Fibroblast of lung (primary cell): Measurements from ENCODE around the gene LHX4. TPM values are rescaled to one million over a fixed set of nuclear protein-coding genes. Genes with fewer than 3 reads are reported as not detected.

Experiments used
- DNase-seq, 2 donors: peaks; one replicate each; pipeline versions ENCODE4 v3.0.0 to v3.0.0-alpha.2; 2010; ENCODE audit warnings: low read depth in 2 of 2
- H2AFZ ChIP-seq: 2 replicates; pipeline ENCODE4 v1.5.1; 2012; ENCODE audit warnings: low read length, control low read depth, inconsistent platforms
- H3K27ac ChIP-seq: 2 replicates; pipeline ENCODE4 v1.5.1; 2011; ENCODE audit warnings: low read length, control low read depth; ENCODE audit not compliant: insufficient read depth
- H3K27me3 ChIP-seq: 2 replicates; pipeline ENCODE4 v1.5.1; 2011; ENCODE audit warnings: mild to moderate bottlenecking, low read length; ENCODE audit not compliant: control insufficient read depth, insufficient read depth
- H3K36me3 ChIP-seq: 2 replicates; pipeline ENCODE4 v1.5.1; 2011; ENCODE audit warnings: low read length; ENCODE audit not compliant: control insufficient read depth, insufficient read depth
- H3K4me1 ChIP-seq: 2 replicates; pipeline ENCODE4 v1.5.1; 2011; ENCODE audit warnings: low read length; ENCODE audit not compliant: control insufficient read depth, insufficient read depth; ENCODE audit errors: extremely low read depth
- H3K4me2 ChIP-seq: 2 replicates; pipeline ENCODE4 v1.5.1; 2011; ENCODE audit warnings: low read length, control low read depth; ENCODE audit not compliant: insufficient read depth; ENCODE audit errors: extremely low read depth
- H3K4me3 ChIP-seq, 4 experiments: fragments of 200-600 bp in 1 of 4; sonication (generic) in 1 of 4; replicated peaks in 1 of 4; 2 replicates each; pipeline ENCODE4 v1.5.1; 2011 to 2016; ENCODE audit warnings: low read length in 4 of 4, low read depth in 3 of 4, mild to moderate bottlenecking in 3 of 4, control low read depth in 2 of 4, inconsistent platforms in 1 of 4, mixed read lengths in 1 of 4; ENCODE audit not compliant: insufficient read depth in 1 of 4; ENCODE audit errors: control extremely low read depth in 1 of 4
- H3K79me2 ChIP-seq: 2 replicates; pipeline ENCODE4 v1.5.1; 2012; ENCODE audit warnings: mild to moderate bottlenecking, low read length, inconsistent platforms; ENCODE audit not compliant: control insufficient read depth, insufficient read depth
- H3K9ac ChIP-seq: 2 replicates; pipeline ENCODE4 v1.5.1; 2011; ENCODE audit warnings: mild to moderate bottlenecking, low read length, control low read depth; ENCODE audit not compliant: insufficient read depth
- H3K9me3 ChIP-seq: 2 replicates; pipeline ENCODE4 v1.5.1; 2012; ENCODE audit warnings: low read depth, low read length; ENCODE audit not compliant: control insufficient read depth, insufficient read depth
- H4K20me1 ChIP-seq: 2 replicates; pipeline ENCODE4 v1.5.1; 2011; ENCODE audit warnings: low read length; ENCODE audit not compliant: control insufficient read depth, insufficient read depth; ENCODE audit errors: extremely low read depth
- CTCF ChIP-seq, 2 donors: IDR thresholded peaks in 1 of 2; conservative IDR thresholded peaks in 1 of 2; 1 replicate in 1 of 2; 2 replicates in 1 of 2; pipeline ENCODE4 v1.5.1; 2011 to 2012; ENCODE audit warnings: low read length in 2 of 2, control low read depth in 1 of 2, inconsistent platforms in 1 of 2, low read depth in 1 of 2, mild to moderate bottlenecking in 1 of 2
- EZH2 ChIP-seq: IDR thresholded peaks from 2 replicates; pipeline ENCODE4 v1.5.1; 2012; ENCODE audit warnings: low read length, control low read depth, mild to moderate bottlenecking; ENCODE audit errors: missing control alignments
- polyA plus RNA-seq, 2 donors: library from polyadenylated mRNA; depleted of rRNA in 1 of 2; stranded (reverse) in 1 of 2; unstranded in 1 of 2; fragments of >200 nt; gene quantifications; 2 replicates each; pipeline ENCODE4 v1.2.1, GENCODE V29; 2011 to 2012; ENCODE audit warnings: missing spikeins in 1 of 2
- total RNA-seq: library from RNA; depleted of rRNA; stranded (reverse); fragments of >200 nt; gene quantifications from 2 replicates; pipeline ENCODE4 v1.2.1, GENCODE V29; 2014

Gene LHX4
- total and polyA plus RNA-seq, 2 donors (not counting 1 experiment from before 2014, with no cell fraction given), result 0.03 to 0.33 TPM

- DNase-seq, result peak; percentile 34 to 71
- H3K9me3 ChIP-seq, result no peaks in the 10 kb centered on the region
- H3K9ac ChIP-seq, result no peak overlapping the region
- H3K4me2 ChIP-seq, result no peak overlapping the region
- no peak for TF ChIP-seq CTCF (conservative IDR thresholded peaks at IDR 0.05 in 1 of 2, IDR thresholded peaks at IDR 0.05 in 1 of 2; ENCODE audit: low read depth in 1 of 2, low read length in 2 of 2)
- TF ChIP-seq EZH2, result no peak
- H3K27ac ChIP-seq, result no peak overlapping the region
- H3K36me3 ChIP-seq, result no peaks in the 10 kb centered on the region
- H3K4me1 ChIP-seq, result no peaks in the 10 kb centered on the region
- H3K27me3 ChIP-seq, result peaks cover 13% of the 10 kb centered on the region
- H3K4me3 ChIP-seq, result no peak overlapping the region
- no peak overlapping the region for H2AFZ ChIP-seq
- H3K79me2 ChIP-seq, result no peaks in the 10 kb centered on the region
- no peaks in the 10 kb centered on the region for H4K20me1 ChIP-seq
These were observed 31.6 kb downstream of the LHX4 start for GRCh38 chr1:180261524-180262155.

GRCh38 chr1:180262628-180263488 is 32.8 kb downstream of the LHX4 start:
- H4K20me1 ChIP-seq, result no peaks in the 10 kb centered on the region

More at GRCh38 chr1:180262628-180263488, 32.8 kb downstream of the LHX4 start:
- H3K36me3 ChIP-seq, result no peaks in the 10 kb centered on the region
- TF ChIP-seq CTCF (conservative IDR thresholded peaks at IDR 0.05 in 1 of 2, IDR thresholded peaks at IDR 0.05 in 1 of 2; ENCODE audit: low read depth in 1 of 2, low read length in 2 of 2), result no peak
- TF ChIP-seq EZH2, result no peak
- H3K4me3 ChIP-seq, result no peak overlapping the region
- no peak overlapping the region for H3K9ac ChIP-seq
- no peak overlapping the region for H3K27ac ChIP-seq
- H3K4me1 ChIP-seq, result no peaks in the 10 kb centered on the region
- no peaks in the 10 kb centered on the region for H3K9me3 ChIP-seq
- peak in 1 of 2 donors; percentile 32 for DNase-seq
- no peak overlapping the region for H2AFZ ChIP-seq
- H3K79me2 ChIP-seq, result no peaks in the 10 kb centered on the region
- no peak overlapping the region for H3K4me2 ChIP-seq
- H3K27me3 ChIP-seq, result peaks cover 13% of the 10 kb centered on the region
